Activated naive CD8-positive, alpha-beta T cell treated with anti-CD3 and anti-CD28 coated beads, Interleukin-2, amount 50 U/mL, for 24 hours (primary cell): ENCODE measurements around the gene NBPF1.
"Not testable (repeated sequence)": the region's sequence is repeated elsewhere in the genome, so short reads cannot be mapped to it uniquely, and the experiment has no call there.

Source experiments
- ATAC-seq: fragments of 150-1000 bp; cut with Tn5 transposase; one replicate; pipeline ENCODE4 v1.10.0; 2021
- DNase-seq: peaks from one replicate; pipeline ENCODE4 v3.0.0; 2021
- H3K27ac Mint-ChIP-seq: one replicate; pipeline ENCODE4 v1.8.0; 2021; ENCODE audit warnings: mild to moderate bottlenecking, mixed read lengths
- H3K27me3 Mint-ChIP-seq: one replicate; pipeline ENCODE4 v1.8.0; 2021; ENCODE audit warnings: mixed read lengths
- H3K36me3 Mint-ChIP-seq: one replicate; pipeline ENCODE4 v1.8.0; 2021; ENCODE audit warnings: low read depth, mixed read lengths
- H3K4me1 Mint-ChIP-seq: one replicate; pipeline ENCODE4 v1.8.0; 2021; ENCODE audit warnings: mixed read lengths
- H3K4me3 Mint-ChIP-seq: one replicate; pipeline ENCODE4 v1.8.0; 2021; ENCODE audit warnings: mild to moderate bottlenecking, moderate library complexity, mixed read lengths
- H3K9me3 Mint-ChIP-seq: one replicate; pipeline ENCODE4 v1.8.0; 2021; ENCODE audit warnings: mixed read lengths

The NBPF1 gene

GRCh38 chr1:16535487-16535886 is 77.9 kb downstream of the NBPF1 start:
- Mint-ChIP-seq H3K27ac (peak overlapping the region; percentile 42), H3K27me3 (peaks cover 33% of the 10 kb centered on the region), H3K4me1 (peaks cover 14% of the 10 kb centered on the region), H3K4me3 (peak overlapping the region; percentile 53)
- H3K36me3 Mint-ChIP-seq, DNase-seq, H3K9me3 Mint-ChIP-seq, ATAC-seq: not testable (repeated sequence)

- DNase-seq (peak; percentile 80), ATAC-seq (peak; percentile 97)
- Mint-ChIP-seq H3K27me3 (peaks cover 33% of the 10 kb centered on the region), H3K4me1 (peaks cover 12% of the 10 kb centered on the region), H3K4me3 (peak overlapping the region; percentile 53), H3K27ac (peak overlapping the region; percentile 42)
- H3K9me3 Mint-ChIP-seq, H3K36me3 Mint-ChIP-seq: not testable (repeated sequence)
Measured at GRCh38 chr1:16534829-16535456, 78.4 kb downstream of the NBPF1 start.

GRCh38 chr1:16534239-16534828 is 79.0 kb downstream of the NBPF1 start:
- not testable (repeated sequence) for H3K9me3 Mint-ChIP-seq, H3K4me3 Mint-ChIP-seq, DNase-seq, H3K36me3 Mint-ChIP-seq, ATAC-seq, H3K27ac Mint-ChIP-seq
- H3K27me3 Mint-ChIP-seq: peaks cover 33% of the 10 kb centered on the region
- H3K4me1 Mint-ChIP-seq: peaks cover 12% of the 10 kb centered on the region

GRCh38 chr1:16532235-16532991 is 81.0 kb downstream of the NBPF1 start:
- H3K36me3 Mint-ChIP-seq, ATAC-seq, H3K9me3 Mint-ChIP-seq, H3K4me3 Mint-ChIP-seq, DNase-seq, H3K27ac Mint-ChIP-seq: not testable (repeated sequence)
- H3K4me1 Mint-ChIP-seq: peaks cover 12% of the 10 kb centered on the region
- H3K27me3 Mint-ChIP-seq: peaks cover 31% of the 10 kb centered on the region

- peaks cover 16% of the 10 kb centered on the region for H3K27me3 Mint-ChIP-seq
- DNase-seq, H3K27ac Mint-ChIP-seq, H3K4me1 Mint-ChIP-seq, H3K9me3 Mint-ChIP-seq, H3K4me3 Mint-ChIP-seq, ATAC-seq, H3K36me3 Mint-ChIP-seq: not testable (repeated sequence)
Measured at GRCh38 chr1:16528338-16528737, 85.0 kb downstream of the NBPF1 start.

- H3K4me1 Mint-ChIP-seq, ATAC-seq, H3K9me3 Mint-ChIP-seq, H3K27me3 Mint-ChIP-seq, DNase-seq, H3K4me3 Mint-ChIP-seq, H3K36me3 Mint-ChIP-seq, H3K27ac Mint-ChIP-seq: not testable (repeated sequence)
Measured at GRCh38 chr1:16525769-16526168, 87.6 kb downstream of the NBPF1 start.

- not testable (repeated sequence) for H3K27ac Mint-ChIP-seq
Measured at GRCh38 chr1:16521679-16522078, 91.7 kb downstream of the NBPF1 start.

GRCh38 chr1:16521288-16521583 is 92.1 kb downstream of the NBPF1 start:
- DNase-seq: no peak
- H3K9me3 Mint-ChIP-seq: no peaks in the 10 kb centered on the region
- H3K27ac Mint-ChIP-seq: no peak overlapping the region
- H3K4me1 Mint-ChIP-seq: peaks cover 2% of the 10 kb centered on the region
- peaks cover 27% of the 10 kb centered on the region for H3K27me3 Mint-ChIP-seq
- no peak for ATAC-seq
- no peaks in the 10 kb centered on the region for H3K36me3 Mint-ChIP-seq
- H3K4me3 Mint-ChIP-seq: no peak overlapping the region

More at GRCh38 chr1:16521679-16522078, 91.7 kb downstream of the NBPF1 start:
- not testable (repeated sequence) for H3K4me1 Mint-ChIP-seq, H3K36me3 Mint-ChIP-seq, H3K9me3 Mint-ChIP-seq, DNase-seq, H3K4me3 Mint-ChIP-seq, ATAC-seq
- H3K27me3 Mint-ChIP-seq: peaks cover 27% of the 10 kb centered on the region

GRCh38 chr1:16520435-16521287 is 92.7 kb downstream of the NBPF1 start:
- peak overlapping the region; percentile 6 for H3K4me3 Mint-ChIP-seq
- peaks cover 27% of the 10 kb centered on the region for H3K27me3 Mint-ChIP-seq
- ATAC-seq, H3K4me1 Mint-ChIP-seq, DNase-seq, H3K9me3 Mint-ChIP-seq, H3K27ac Mint-ChIP-seq, H3K36me3 Mint-ChIP-seq: not testable (repeated sequence)

- peaks cover 27% of the 10 kb centered on the region for H3K27me3 Mint-ChIP-seq
- not testable (repeated sequence) for ATAC-seq, H3K4me1 Mint-ChIP-seq, H3K4me3 Mint-ChIP-seq, H3K36me3 Mint-ChIP-seq, H3K27ac Mint-ChIP-seq, H3K9me3 Mint-ChIP-seq, DNase-seq
Measured at GRCh38 chr1:16519255-16519951, 94.0 kb downstream of the NBPF1 start.

- ATAC-seq, H3K4me1 Mint-ChIP-seq, H3K4me3 Mint-ChIP-seq, H3K27ac Mint-ChIP-seq, H3K36me3 Mint-ChIP-seq, H3K9me3 Mint-ChIP-seq, DNase-seq: not testable (repeated sequence)
- peaks cover 27% of the 10 kb centered on the region for H3K27me3 Mint-ChIP-seq
Measured at GRCh38 chr1:16518913-16519254, 94.5 kb downstream of the NBPF1 start.

- not testable (repeated sequence) for H3K4me3 Mint-ChIP-seq, DNase-seq, H3K27ac Mint-ChIP-seq, H3K36me3 Mint-ChIP-seq, H3K4me1 Mint-ChIP-seq, ATAC-seq, H3K9me3 Mint-ChIP-seq
- peaks cover 25% of the 10 kb centered on the region for H3K27me3 Mint-ChIP-seq
Measured at GRCh38 chr1:16516694-16517410, 96.5 kb downstream of the NBPF1 start.

GRCh38 chr1:16514107-16515055 is 99.0 kb downstream of the NBPF1 start, which contains the start of gene RNU1-1:
RNU1-1 (minus strand) TSS chr1:16514285.
- not testable (repeated sequence) for H3K9me3 Mint-ChIP-seq, H3K4me3 Mint-ChIP-seq, H3K36me3 Mint-ChIP-seq, H3K27ac Mint-ChIP-seq, H3K4me1 Mint-ChIP-seq
- DNase-seq (peak; percentile 65), ATAC-seq (peak; percentile 42)
- peaks cover 14% of the 10 kb centered on the region for H3K27me3 Mint-ChIP-seq
